ENCODE results near the gene RIBC1. TPM values are rescaled to one million over a fixed set of nuclear protein-coding genes. Genes with fewer than 3 reads are reported as not detected.

RIBC1 gene
- total RNA-seq, 4 donors from 2014 or later: 0.79 to 1.1 TPM; not detected in 2

DNA sequence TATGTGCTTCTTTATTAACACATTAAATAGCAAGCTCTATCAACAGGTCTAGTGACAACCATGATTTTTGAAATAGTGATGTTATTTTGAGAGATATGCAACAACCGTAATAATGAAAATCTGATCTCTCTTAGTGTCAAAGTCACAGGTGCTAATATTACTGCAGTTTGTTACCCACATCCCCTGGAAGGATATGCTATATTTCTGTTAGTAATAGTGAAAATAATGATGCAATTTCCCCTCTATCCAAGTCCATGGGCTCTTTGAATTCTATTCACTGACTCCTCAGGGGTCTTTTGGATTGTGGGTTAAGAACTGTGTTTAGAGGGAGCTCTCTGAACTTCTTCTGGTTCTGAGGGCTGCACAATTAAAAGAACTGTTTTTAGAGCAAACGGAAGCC, 14.5 kb downstream of the RIBC1 start:
- intact Hi-C loops (cut with DNase I; ENCODE audit: low total_unique reads): loop anchor here (10.0 kb wide), 1 partner anchor 122 kb away; no protein-coding TSS in a partner anchor
- in situ Hi-C loops (cut with MboI; ENCODE audit: low pct_ligation_motif_present in 1 of 4, low pct_unique_long_range_greater_than_20kb in 1 of 4, low sequenced_read_pairs in 3 of 4): loop anchor here in 1 of 4 donors (25.0 kb wide), 1 partner anchor 125 kb away; no protein-coding TSS in a partner anchor
- no peak for DNase-seq

GRCh38 chrX:53438174-53438831, 15.6 kb downstream of the RIBC1 start:
- TF ChIP-seq CTCF (IDR thresholded peaks at IDR 0.05) (no peak), POLR2A (IDR thresholded peaks at IDR 0.05) (no peak), POLR2AphosphoS5 (IDR thresholded peaks at IDR 0.05) (no peak), EP300 (IDR thresholded peaks at IDR 0.05; ENCODE audit: low read depth) (no peak)
- H3K4me1 ChIP-seq: peaks cover 0 to 22% (median 8%) of the 10 kb centered on the region in 4 donors
- in situ Hi-C loops (cut with MboI; ENCODE audit: low pct_ligation_motif_present in 1 of 4, low pct_unique_long_range_greater_than_20kb in 1 of 4, low sequenced_read_pairs in 3 of 4): loop anchor here in 1 of 4 donors (25.0 kb wide), 1 partner anchor 126 kb away; no protein-coding TSS in a partner anchor
- no peaks in the 10 kb centered on the region for H3K9me3 ChIP-seq
- H3K36me3 ChIP-seq: no peaks in the 10 kb centered on the region
- no peak overlapping the region for H3K27ac ChIP-seq
- intact Hi-C loops (cut with DNase I; ENCODE audit: low total_unique reads): loop anchor here (10.0 kb wide), 1 partner anchor 124 kb away; no protein-coding TSS in a partner anchor
- no peak overlapping the region for H3K4me3 ChIP-seq
- DNase-seq: no peak
- no peaks in the 10 kb centered on the region for H3K27me3 ChIP-seq
- 68% methylated on average over 5 of the region's 5 CpGs; no CpG with 5 or more reads in 1 of the 2 donors for WGBS, 2 donors (ENCODE audit: low coverage in 1 of 2)

More for the DNA sequence above, 14.5 kb downstream of the RIBC1 start:
- Histone ChIP-seq H3K9me3 (no peaks in the 10 kb centered on the region), H3K27me3 (no peaks in the 10 kb centered on the region), H3K4me1 (peaks cover 0 to 21% (median 7%) of the 10 kb centered on the region in 4 donors), H3K27ac (no peak overlapping the region), H3K36me3 (no peaks in the 10 kb centered on the region), H3K4me3 (no peak overlapping the region)
- TF ChIP-seq POLR2A (IDR thresholded peaks at IDR 0.05) (no peak), POLR2AphosphoS5 (IDR thresholded peaks at IDR 0.05) (no peak), CTCF (IDR thresholded peaks at IDR 0.05) (no peak), EP300 (IDR thresholded peaks at IDR 0.05; ENCODE audit: low read depth) (no peak)
- WGBS, 2 donors (ENCODE audit: low coverage in 1 of 2): 67 to 75% methylated on average over 1 to 2 of the region's 2 CpGs

DNA sequence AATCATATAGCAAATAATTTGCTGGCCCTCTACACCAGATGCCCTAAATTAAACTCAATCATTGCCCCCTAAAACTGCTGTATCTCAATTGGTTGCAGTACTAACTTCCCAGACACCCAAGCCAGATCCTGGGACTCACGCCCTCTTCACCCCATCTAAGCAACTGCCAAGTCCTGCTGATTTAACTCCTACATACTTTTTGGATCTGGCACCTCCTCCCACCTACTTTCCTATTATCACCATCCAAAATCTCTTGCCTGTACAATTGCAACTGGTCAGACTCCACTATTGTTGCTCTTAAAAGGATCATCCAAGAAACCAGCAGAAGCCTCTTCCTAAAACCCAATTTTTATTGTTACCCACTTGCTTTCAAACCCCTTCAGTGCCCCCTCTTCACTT, 16.2 kb downstream of the RIBC1 start:
- Histone ChIP-seq H3K9me3 (no peaks in the 10 kb centered on the region), H3K4me3 (no peak overlapping the region), H3K27me3 (no peaks in the 10 kb centered on the region), H3K4me1 (peaks cover 0 to 17% (median 3%) of the 10 kb centered on the region in 4 donors), H3K27ac (no peak overlapping the region), H3K36me3 (no peaks in the 10 kb centered on the region)
- DNase-seq: no peak
- intact Hi-C loops (cut with DNase I; ENCODE audit: low total_unique reads) (loop anchor here (10.0 kb wide), 1 partner anchor 124 kb away; no protein-coding TSS in a partner anchor), in situ Hi-C loops (cut with MboI; ENCODE audit: low pct_ligation_motif_present in 1 of 4, low pct_unique_long_range_greater_than_20kb in 1 of 4, low sequenced_read_pairs in 3 of 4) (loop anchor here in 1 of 4 donors (25.0 kb wide), 1 partner anchor 127 kb away; no protein-coding TSS in a partner anchor)
- WGBS, 2 donors (ENCODE audit: low coverage in 1 of 2): 72 to 83% methylated on average over 1 of the region's 1 CpG
- no peak for TF ChIP-seq POLR2AphosphoS5 (IDR thresholded peaks at IDR 0.05)
- no peak for TF ChIP-seq CTCF (IDR thresholded peaks at IDR 0.05)
- TF ChIP-seq EP300 (IDR thresholded peaks at IDR 0.05; ENCODE audit: low read depth): no peak
- no peak for TF ChIP-seq POLR2A (IDR thresholded peaks at IDR 0.05)

GRCh38 chrX:53440101-53440500, 17.4 kb downstream of the RIBC1 start:
- Histone ChIP-seq H3K4me1 (peaks cover 0 to 13% (median 2%) of the 10 kb centered on the region in 4 donors), H3K9me3 (no peaks in the 10 kb centered on the region), H3K4me3 (peak overlapping the region in 3 of 4 donors; percentile 27 to 40 (median 30)), H3K27me3 (no peaks in the 10 kb centered on the region), H3K36me3 (no peaks in the 10 kb centered on the region), H3K27ac (peak overlapping the region; percentile 78 to 86 (median 82))
- DNase-seq: no peak
- intact Hi-C loops (cut with DNase I; ENCODE audit: low total_unique reads) (no loop called here), in situ Hi-C loops (cut with MboI; ENCODE audit: low pct_ligation_motif_present in 1 of 4, low pct_unique_long_range_greater_than_20kb in 1 of 4, low sequenced_read_pairs in 3 of 4) (loop anchor here in 2 of 4 donors (10.0 to 25.0 kb wide), 2 partner anchors 125 to 128 kb away; no protein-coding TSS in a partner anchor)
- 40 to 73% methylated on average over 1 to 5 of the region's 5 CpGs for WGBS, 2 donors (ENCODE audit: low coverage in 1 of 2)
- TF ChIP-seq EP300 (IDR thresholded peaks at IDR 0.05; ENCODE audit: low read depth) (no peak), POLR2A (IDR thresholded peaks at IDR 0.05) (no peak), POLR2AphosphoS5 (IDR thresholded peaks at IDR 0.05) (peak in 2 of 3 donors; percentile 34 to 35), CTCF (IDR thresholded peaks at IDR 0.05) (no peak)

Measured in transverse colon (tissue), 4 donors.